Hindlimb muscle (tissue), 1 donor: ENCODE results near the gene PLXNA2. TPM values are rescaled to one million over a fixed set of nuclear protein-coding genes. Genes with fewer than 3 reads are reported as not detected.

Experiments
- DNase-seq: peaks from one replicate; pipeline ENCODE4 v3.0.0-alpha.2; 2013
- polyA plus RNA-seq: library from polyadenylated mRNA; unstranded; fragments of 120-200 nt; gene quantifications from one replicate; pipeline ENCODE4 v1.2.1, GENCODE V29; 2013; ENCODE audit not compliant: insufficient read length

PLXNA2 gene
- polyA plus RNA-seq, 1 donor = 43.8 TPM

GRCh38 chr1:208009706-208010444 lies 234.3 kb downstream of the PLXNA2 start:
- no peak for DNase-seq

GRCh38 chr1:208009303-208009702 lies 234.9 kb downstream of the PLXNA2 start:
- DNase-seq = no peak

GRCh38 chr1:208008534-208008933 lies 235.7 kb downstream of the PLXNA2 start:
- no peak for DNase-seq

GRCh38 chr1:208007938-208008342 lies 236.2 kb downstream of the PLXNA2 start:
- DNase-seq = no peak

GRCh38 chr1:208007319-208007937 lies 236.8 kb downstream of the PLXNA2 start:
- DNase-seq = no peak

- DNase-seq = no peak
These were observed 237.8 kb downstream of the PLXNA2 start for GRCh38 chr1:208006258-208006920.

GRCh38 chr1:208004851-208005250 lies 239.3 kb downstream of the PLXNA2 start:
- no peak for DNase-seq

- DNase-seq = no peak
These were observed 240.9 kb downstream of the PLXNA2 start for GRCh38 chr1:208003241-208003640.

- no peak for DNase-seq
These were observed 241.5 kb downstream of the PLXNA2 start for GRCh38 chr1:208002672-208003071.

- no peak for DNase-seq
These were observed 242.1 kb downstream of the PLXNA2 start for GRCh38 chr1:208002078-208002477.

- no peak for DNase-seq
These were observed 243.7 kb downstream of the PLXNA2 start for GRCh38 chr1:208000504-208000903.

GRCh38 chr1:207999972-208000371 lies 244.2 kb downstream of the PLXNA2 start:
- DNase-seq = no peak

- DNase-seq = no peak
These were observed 244.8 kb downstream of the PLXNA2 start for GRCh38 chr1:207999274-207999915.

GRCh38 chr1:207998691-207999090 lies 245.5 kb downstream of the PLXNA2 start:
- DNase-seq = no peak

- DNase-seq = peak; percentile 80
These were observed 246.5 kb downstream of the PLXNA2 start for GRCh38 chr1:207997486-207998268.

- DNase-seq = no peak
These were observed 247.5 kb downstream of the PLXNA2 start for GRCh38 chr1:207996636-207997035.

GRCh38 chr1:207995576-207995975 lies 248.6 kb downstream of the PLXNA2 start:
- no peak for DNase-seq

GRCh38 chr1:207993477-207994445 lies 250.4 kb downstream of the PLXNA2 start:
- DNase-seq = no peak

GRCh38 chr1:207992677-207993236 lies 251.4 kb downstream of the PLXNA2 start:
- no peak for DNase-seq

GRCh38 chr1:207991583-207992026 lies 252.6 kb downstream of the PLXNA2 start:
- DNase-seq = no peak
